ENCODE measurements around the gene STARD13. TPM values are rescaled to one million over a fixed set of nuclear protein-coding genes. Genes with fewer than 3 reads are reported as not detected.

The STARD13 gene
- total and polyA plus RNA-seq, 5 experiments from 2014 or later: not detected

GRCh38 chr13:33090755-33091414 is 194.7 kb downstream of the STARD13 start:
- peaks cover 0 to 2% (median 0%) of the 10 kb centered on the region in 9 donors for H3K9me3 Mint-ChIP-seq
- peaks cover 7 to 33% (median 17%) of the 10 kb centered on the region in 5 donors for H3K27me3 Mint-ChIP-seq
- no peak overlapping the region for H3K27ac Mint-ChIP-seq
- no peak for DNase-seq
- H3K36me3 Mint-ChIP-seq: no peaks in the 10 kb centered on the region
- POLR2A ChIA-PET: no interaction called here
- ATAC-seq: no peak
- no peak overlapping the region for H3K4me3 Mint-ChIP-seq
- H3K4me1 Mint-ChIP-seq: no peaks in the 10 kb centered on the region

GRCh38 chr13:33089311-33089710 is 196.2 kb downstream of the STARD13 start:
- ATAC-seq (no peak), DNase-seq (no peak)
- POLR2A ChIA-PET: no interaction called here
- H3K4me3 Mint-ChIP-seq: no peak overlapping the region
- no peaks in the 10 kb centered on the region for H3K9me3 Mint-ChIP-seq
- H3K36me3 Mint-ChIP-seq: no peaks in the 10 kb centered on the region
- peaks cover 7 to 35% (median 17%) of the 10 kb centered on the region in 5 donors for H3K27me3 Mint-ChIP-seq
- H3K4me1 Mint-ChIP-seq: no peaks in the 10 kb centered on the region
- no peak overlapping the region for H3K27ac Mint-ChIP-seq

GRCh38 chr13:33087790-33088189 is 197.8 kb downstream of the STARD13 start:
- peaks cover 7 to 35% (median 17%) of the 10 kb centered on the region in 5 donors for H3K27me3 Mint-ChIP-seq
- no peak overlapping the region for H3K27ac Mint-ChIP-seq
- ATAC-seq (no peak), DNase-seq (no peak)
- no peaks in the 10 kb centered on the region for H3K36me3 Mint-ChIP-seq
- POLR2A ChIA-PET: no interaction called here
- no peaks in the 10 kb centered on the region for H3K9me3 Mint-ChIP-seq
- no peaks in the 10 kb centered on the region for H3K4me1 Mint-ChIP-seq
- H3K4me3 Mint-ChIP-seq: no peak overlapping the region

- H3K4me3 Mint-ChIP-seq: no peak overlapping the region
- DNase-seq: no peak
- H3K27me3 Mint-ChIP-seq: peaks cover 7 to 32% (median 17%) of the 10 kb centered on the region in 5 donors
- H3K36me3 Mint-ChIP-seq: no peaks in the 10 kb centered on the region
- ATAC-seq: no peak
- H3K9me3 Mint-ChIP-seq: no peaks in the 10 kb centered on the region
- no peaks in the 10 kb centered on the region for H3K4me1 Mint-ChIP-seq
- POLR2A ChIA-PET: no interaction called here
- no peak overlapping the region for H3K27ac Mint-ChIP-seq
Measured at GRCh38 chr13:33087091-33087490, 198.5 kb downstream of the STARD13 start.

GRCh38 chr13:33083054-33083453 is 202.5 kb downstream of the STARD13 start:
- ATAC-seq: no peak
- no peak for DNase-seq
- POLR2A ChIA-PET: no interaction called here
- Mint-ChIP-seq H3K36me3 (no peaks in the 10 kb centered on the region), H3K9me3 (no peaks in the 10 kb centered on the region), H3K27ac (no peak overlapping the region), H3K4me3 (no peak overlapping the region), H3K4me1 (no peaks in the 10 kb centered on the region), H3K27me3 (peaks cover 8 to 64% (median 17%) of the 10 kb centered on the region in 5 donors)

- no peak overlapping the region for H3K4me3 Mint-ChIP-seq
- peaks cover 5 to 54% (median 12%) of the 10 kb centered on the region in 5 donors for H3K27me3 Mint-ChIP-seq
- DNase-seq: no peak
- H3K27ac Mint-ChIP-seq: no peak overlapping the region
- no peaks in the 10 kb centered on the region for H3K4me1 Mint-ChIP-seq
- no peak for ATAC-seq
- no peaks in the 10 kb centered on the region for H3K9me3 Mint-ChIP-seq
- POLR2A ChIA-PET: no interaction called here
- no peaks in the 10 kb centered on the region for H3K36me3 Mint-ChIP-seq
Measured at GRCh38 chr13:33081666-33082065, 203.9 kb downstream of the STARD13 start.

GRCh38 chr13:33080972-33081590 is 204.5 kb downstream of the STARD13 start:
- ATAC-seq (no peak), DNase-seq (no peak)
- Mint-ChIP-seq H3K27me3 (peaks cover 5 to 48% (median 13%) of the 10 kb centered on the region in 5 donors), H3K36me3 (no peaks in the 10 kb centered on the region), H3K9me3 (no peaks in the 10 kb centered on the region), H3K4me1 (no peaks in the 10 kb centered on the region), H3K27ac (no peak overlapping the region), H3K4me3 (no peak overlapping the region)
- POLR2A ChIA-PET: no interaction called here

GRCh38 chr13:33079960-33080359 is 205.6 kb downstream of the STARD13 start:
- DNase-seq (no peak), ATAC-seq (no peak)
- no peak overlapping the region for H3K27ac Mint-ChIP-seq
- no peaks in the 10 kb centered on the region for H3K4me1 Mint-ChIP-seq
- H3K36me3 Mint-ChIP-seq: no peaks in the 10 kb centered on the region
- H3K9me3 Mint-ChIP-seq: no peaks in the 10 kb centered on the region
- no peak overlapping the region for H3K4me3 Mint-ChIP-seq
- peaks cover 4 to 44% (median 13%) of the 10 kb centered on the region in 5 donors for H3K27me3 Mint-ChIP-seq
- POLR2A ChIA-PET: no interaction called here

GRCh38 chr13:33078263-33078662 is 207.3 kb downstream of the STARD13 start:
- DNase-seq: no peak
- Mint-ChIP-seq H3K36me3 (no peaks in the 10 kb centered on the region), H3K27me3 (peaks cover 3 to 44% (median 11%) of the 10 kb centered on the region in 5 donors), H3K27ac (no peak overlapping the region), H3K4me3 (no peak overlapping the region), H3K9me3 (no peaks in the 10 kb centered on the region), H3K4me1 (no peaks in the 10 kb centered on the region)
- ATAC-seq: no peak
- POLR2A ChIA-PET: no interaction called here

GRCh38 chr13:33076001-33076992 is 209.3 kb downstream of the STARD13 start:
- no peaks in the 10 kb centered on the region for H3K36me3 Mint-ChIP-seq
- ATAC-seq (no peak), DNase-seq (no peak)
- H3K4me1 Mint-ChIP-seq: peaks cover 0 to 3% (median 0%) of the 10 kb centered on the region in 4 donors
- H3K9me3 Mint-ChIP-seq: no peaks in the 10 kb centered on the region
- no peak overlapping the region for H3K4me3 Mint-ChIP-seq
- H3K27ac Mint-ChIP-seq: peak overlapping the region in 1 of 10 donors; percentile 85
- peaks cover 3 to 31% (median 8%) of the 10 kb centered on the region in 5 donors for H3K27me3 Mint-ChIP-seq
- POLR2A ChIA-PET: interaction anchor here (0.7 kb wide), 1 partner anchor 82 kb away, joined by 3 read pairs; no protein-coding TSS in a partner anchor

- Mint-ChIP-seq H3K27me3 (peaks cover 0 to 3% (median 1%) of the 10 kb centered on the region in 5 donors), H3K36me3 (no peaks in the 10 kb centered on the region), H3K27ac (no peak overlapping the region), H3K4me3 (no peak overlapping the region), H3K4me1 (peaks cover 0 to 3% (median 0%) of the 10 kb centered on the region in 4 donors), H3K9me3 (no peaks in the 10 kb centered on the region)
- DNase-seq (no peak), ATAC-seq (no peak)
- POLR2A ChIA-PET: no interaction called here
Measured at GRCh38 chr13:33073338-33073737, 212.2 kb downstream of the STARD13 start.

GRCh38 chr13:33072759-33073158 is 212.8 kb downstream of the STARD13 start:
- no peak overlapping the region for H3K27ac Mint-ChIP-seq
- no peak for ATAC-seq
- POLR2A ChIA-PET: no interaction called here
- no peaks in the 10 kb centered on the region for H3K36me3 Mint-ChIP-seq
- H3K4me3 Mint-ChIP-seq: no peak overlapping the region
- peaks cover 0 to 3% (median 0%) of the 10 kb centered on the region in 4 donors for H3K4me1 Mint-ChIP-seq
- no peak for DNase-seq
- peaks cover 0 to 3% (median 0%) of the 10 kb centered on the region in 5 donors for H3K27me3 Mint-ChIP-seq
- no peaks in the 10 kb centered on the region for H3K9me3 Mint-ChIP-seq

- H3K4me3 Mint-ChIP-seq: no peak overlapping the region
- no peak overlapping the region for H3K27ac Mint-ChIP-seq
- POLR2A ChIA-PET: no interaction called here
- DNase-seq (no peak), ATAC-seq (no peak)
- H3K4me1 Mint-ChIP-seq: peaks cover 0 to 3% (median 0%) of the 10 kb centered on the region in 4 donors
- H3K9me3 Mint-ChIP-seq: no peaks in the 10 kb centered on the region
- H3K36me3 Mint-ChIP-seq: no peaks in the 10 kb centered on the region
- peaks cover 0 to 3% (median 0%) of the 10 kb centered on the region in 5 donors for H3K27me3 Mint-ChIP-seq
Measured at GRCh38 chr13:33072282-33072681, 213.3 kb downstream of the STARD13 start.

Data from naive thymus-derived CD8-positive, alpha-beta T cell (primary cell).